SK-N-MC (cell line): ENCODE results near the gene ABCA8.

Source experiments
- EZH2 ChIP-seq: fragments of 200-600 bp; sonication (generic); IDR thresholded peaks from one replicate; pipeline ENCODE4 v1.6.1; 2017; ENCODE audit warnings: antibody characterized with exemption
- POLR2AphosphoS5 ChIP-seq: IDR thresholded peaks from 2 replicates; pipeline ENCODE4 v1.6.1; 2012; ENCODE audit warnings: mild to moderate bottlenecking, low read depth, low read length, borderline replicate concordance

DNA sequence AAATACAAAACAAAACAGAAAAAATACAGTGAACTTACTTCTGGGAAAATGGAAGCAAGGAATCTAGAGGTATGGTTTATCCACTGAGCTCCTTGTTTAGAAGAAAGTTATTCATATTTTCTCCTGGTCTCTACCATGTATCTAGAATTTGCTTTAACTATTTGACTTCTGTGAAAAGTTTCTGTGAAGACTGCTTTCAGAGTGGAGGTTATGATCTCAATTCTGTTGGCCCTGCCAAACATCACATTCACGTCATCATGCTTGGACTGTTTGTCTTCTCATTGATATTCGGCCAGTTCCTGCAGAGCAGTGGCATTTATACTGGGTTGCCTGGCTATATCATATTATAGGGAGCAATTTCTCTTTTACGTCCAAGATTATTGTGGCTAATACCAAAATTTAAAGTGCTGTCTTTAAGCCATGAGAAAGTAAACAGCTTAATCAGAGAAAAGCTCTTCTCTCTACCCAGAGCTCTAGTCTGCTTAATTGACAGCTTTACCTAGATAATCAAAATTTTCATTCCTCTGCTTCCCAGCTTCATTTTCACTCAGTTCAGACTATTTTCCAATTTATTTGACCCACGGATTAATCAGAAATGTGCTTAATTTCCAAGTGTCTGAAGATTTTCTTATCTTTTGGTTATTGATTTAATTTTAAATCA, at the start of gene ABCA8:
- TF ChIP-seq POLR2AphosphoS5 (no peak), EZH2 (no peak)
